ENCODE data around the gene TMEM72. TPM values are rescaled to one million over a fixed set of nuclear protein-coding genes. Genes with fewer than 3 reads are reported as not detected.

TMEM72 gene
- total RNA-seq, 2 donors from 2014 or later: 14.5 to 17.6 TPM

DNA sequence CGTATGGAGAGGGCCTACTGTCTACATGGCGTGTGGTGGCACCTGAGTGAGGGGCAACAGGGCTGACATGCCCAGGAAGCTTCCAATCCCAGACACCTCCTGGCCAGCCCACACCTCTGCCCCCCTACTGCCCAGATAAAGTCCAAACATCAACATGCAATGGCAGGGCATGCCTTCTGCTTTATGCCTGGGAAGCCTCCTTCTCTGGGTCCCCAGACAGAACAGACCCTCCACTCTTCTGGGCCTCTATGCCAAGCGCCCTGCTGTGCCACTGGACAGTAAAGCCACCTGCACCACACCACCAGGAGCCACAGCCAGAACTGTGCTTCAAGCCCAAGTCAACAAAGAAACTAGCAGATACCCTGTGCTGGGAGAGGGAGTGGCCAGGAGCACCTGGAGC lies 12.5 kb downstream of the TMEM72 start:
- no peaks in the 10 kb centered on the region for H3K27me3 ChIP-seq
- TF ChIP-seq, protein P1, sequence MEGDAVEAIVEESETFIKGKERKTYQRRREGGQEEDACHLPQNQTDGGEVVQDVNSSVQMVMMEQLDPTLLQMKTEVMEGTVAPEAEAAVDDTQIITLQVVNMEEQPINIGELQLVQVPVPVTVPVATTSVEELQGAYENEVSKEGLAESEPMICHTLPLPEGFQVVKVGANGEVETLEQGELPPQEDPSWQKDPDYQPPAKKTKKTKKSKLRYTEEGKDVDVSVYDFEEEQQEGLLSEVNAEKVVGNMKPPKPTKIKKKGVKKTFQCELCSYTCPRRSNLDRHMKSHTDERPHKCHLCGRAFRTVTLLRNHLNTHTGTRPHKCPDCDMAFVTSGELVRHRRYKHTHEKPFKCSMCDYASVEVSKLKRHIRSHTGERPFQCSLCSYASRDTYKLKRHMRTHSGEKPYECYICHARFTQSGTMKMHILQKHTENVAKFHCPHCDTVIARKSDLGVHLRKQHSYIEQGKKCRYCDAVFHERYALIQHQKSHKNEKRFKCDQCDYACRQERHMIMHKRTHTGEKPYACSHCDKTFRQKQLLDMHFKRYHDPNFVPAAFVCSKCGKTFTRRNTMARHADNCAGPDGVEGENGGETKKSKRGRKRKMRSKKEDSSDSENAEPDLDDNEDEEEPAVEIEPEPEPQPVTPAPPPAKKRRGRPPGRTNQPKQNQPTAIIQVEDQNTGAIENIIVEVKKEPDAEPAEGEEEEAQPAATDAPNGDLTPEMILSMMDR (IDR thresholded peaks at IDR 0.05): no peak
- no peak overlapping the region for H3K27ac ChIP-seq
- no peaks in the 10 kb centered on the region for H3K4me1 ChIP-seq
- intact Hi-C loops (cut with DNase I): no loop called here
- no peaks in the 10 kb centered on the region for H3K36me3 ChIP-seq
- H3K4me3 ChIP-seq: no peak overlapping the region
- no peaks in the 10 kb centered on the region for H3K9me3 ChIP-seq
- H3K9ac ChIP-seq (ENCODE audit: low read depth in 2 of 2, low read length in 2 of 2): no peak overlapping the region
- no peak for DNase-seq

DNA sequence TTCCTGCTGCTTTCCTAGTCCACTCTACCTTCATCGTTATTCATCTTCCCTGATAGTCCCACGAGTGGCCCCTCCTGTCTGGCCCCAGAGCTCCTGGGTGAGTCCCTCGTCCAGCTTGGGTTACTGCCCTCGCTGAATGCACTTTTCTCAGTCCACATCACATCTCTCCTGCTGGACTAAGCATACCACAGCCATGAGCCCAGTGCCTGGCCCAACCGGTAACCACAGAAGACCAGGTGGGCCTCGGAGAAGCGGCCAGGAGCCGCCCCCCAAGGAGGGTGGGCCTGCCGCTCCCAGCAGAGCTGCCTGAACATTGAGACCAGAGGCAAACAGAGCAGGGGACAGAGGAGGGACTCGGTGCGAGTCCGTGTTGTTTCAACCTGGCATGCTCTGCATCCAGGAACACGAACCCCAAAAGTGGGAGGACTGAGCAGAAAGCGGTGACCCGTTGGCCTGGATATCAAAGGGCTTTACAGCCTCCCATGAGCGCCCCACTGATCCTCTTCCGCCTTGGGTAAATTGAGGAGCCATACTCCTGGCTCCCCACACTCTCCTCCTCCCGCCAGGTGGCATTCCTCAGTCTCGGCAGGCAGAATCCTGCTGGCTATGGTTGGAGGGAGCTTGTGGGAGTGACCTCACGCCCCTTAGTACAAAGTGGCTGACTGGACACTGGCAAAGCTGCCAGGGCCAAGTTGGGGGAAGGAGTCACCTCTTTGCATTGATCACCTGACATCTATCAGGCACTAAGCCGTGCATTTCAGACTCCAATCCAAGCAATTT lies 13.3 kb downstream of the TMEM72 start:
- DNase-seq: no peak
- intact Hi-C loops (cut with DNase I): no loop called here
- Histone ChIP-seq H3K27me3 (no peaks in the 10 kb centered on the region), H3K27ac (no peak overlapping the region), H3K9ac (ENCODE audit: low read depth in 2 of 2, low read length in 2 of 2) (no peak overlapping the region), H3K36me3 (no peaks in the 10 kb centered on the region), H3K9me3 (no peaks in the 10 kb centered on the region), H3K4me3 (no peak overlapping the region), H3K4me1 (no peaks in the 10 kb centered on the region)
- TF ChIP-seq, protein P1 (IDR thresholded peaks at IDR 0.05): no peak

DNA sequence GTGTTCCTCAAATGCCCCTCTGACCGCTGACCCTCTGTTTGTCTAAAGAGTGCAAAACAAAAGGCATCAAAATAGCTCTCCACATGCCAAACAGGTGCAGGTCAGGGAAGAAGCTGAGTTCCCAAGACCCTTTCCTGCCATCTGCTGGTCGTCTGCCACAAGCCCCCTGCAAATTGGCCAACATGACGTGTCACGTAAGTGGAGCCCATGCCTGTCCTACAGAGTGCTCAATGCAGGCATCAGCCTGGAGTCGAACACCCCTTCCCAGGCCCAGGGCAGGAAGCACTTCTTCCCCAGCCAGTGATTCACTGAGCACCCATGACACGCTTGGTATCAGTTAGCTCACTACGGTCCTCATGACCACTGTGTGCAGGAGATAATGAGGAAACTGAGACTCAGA lies 14.1 kb downstream of the TMEM72 start:
- no peak overlapping the region for H3K4me3 ChIP-seq
- DNase-seq: no peak
- H3K36me3 ChIP-seq: no peaks in the 10 kb centered on the region
- H3K9me3 ChIP-seq: no peaks in the 10 kb centered on the region
- H3K9ac ChIP-seq (ENCODE audit: low read depth in 2 of 2, low read length in 2 of 2): no peak overlapping the region
- H3K4me1 ChIP-seq: no peaks in the 10 kb centered on the region
- no peak overlapping the region for H3K27ac ChIP-seq
- TF ChIP-seq, protein P1 (IDR thresholded peaks at IDR 0.05): no peak
- intact Hi-C loops (cut with DNase I): no loop called here
- no peaks in the 10 kb centered on the region for H3K27me3 ChIP-seq

DNA sequence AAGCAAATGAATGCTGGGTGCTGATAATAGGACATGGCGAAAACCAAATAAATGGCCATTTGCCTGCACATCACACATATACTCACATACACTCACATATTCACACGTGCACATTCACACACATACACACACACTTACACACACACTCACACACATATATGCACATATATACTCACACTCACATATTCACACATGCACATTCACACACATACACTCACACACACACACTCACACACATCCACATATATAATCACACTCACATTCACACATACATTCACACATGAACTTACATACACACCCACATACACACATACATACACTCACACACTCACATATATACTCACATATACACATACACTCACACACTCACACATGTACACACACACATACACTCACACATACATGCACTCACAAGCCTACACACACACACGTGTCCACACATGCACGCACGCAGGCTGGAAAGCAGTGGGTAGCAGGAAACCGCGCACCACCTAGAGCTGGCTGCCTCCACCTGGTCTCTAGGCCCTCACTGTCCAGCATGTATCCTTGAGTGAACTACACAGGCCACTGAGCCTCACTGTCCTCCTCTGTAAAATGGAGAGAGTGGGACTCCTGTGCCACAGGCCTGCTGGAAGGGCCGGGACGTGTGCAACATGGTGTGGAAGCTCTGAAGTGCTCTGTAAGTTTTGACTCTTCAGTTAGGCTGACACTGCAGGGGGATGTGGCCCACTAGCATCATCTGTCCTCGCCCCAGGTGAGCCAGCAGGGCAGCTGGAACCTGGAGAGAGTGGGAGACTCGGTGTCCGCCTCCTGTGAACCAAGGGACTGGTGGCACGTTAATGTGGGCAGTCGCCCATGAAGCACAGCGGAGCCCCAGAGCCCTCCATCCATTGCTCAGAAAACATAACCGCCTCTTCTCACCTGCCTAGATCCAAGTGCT lies 14.9 kb downstream of the TMEM72 start:
- intact Hi-C loops (cut with DNase I): no loop called here
- Histone ChIP-seq H3K4me1 (no peaks in the 10 kb centered on the region), H3K27me3 (no peaks in the 10 kb centered on the region), H3K27ac (no peak overlapping the region), H3K9me3 (no peaks in the 10 kb centered on the region), H3K4me3 (no peak overlapping the region), H3K36me3 (no peaks in the 10 kb centered on the region), H3K9ac (ENCODE audit: low read depth in 2 of 2, low read length in 2 of 2) (no peak overlapping the region)
- TF ChIP-seq, protein P1 (IDR thresholded peaks at IDR 0.05): no peak
- DNase-seq: no peak

DNA sequence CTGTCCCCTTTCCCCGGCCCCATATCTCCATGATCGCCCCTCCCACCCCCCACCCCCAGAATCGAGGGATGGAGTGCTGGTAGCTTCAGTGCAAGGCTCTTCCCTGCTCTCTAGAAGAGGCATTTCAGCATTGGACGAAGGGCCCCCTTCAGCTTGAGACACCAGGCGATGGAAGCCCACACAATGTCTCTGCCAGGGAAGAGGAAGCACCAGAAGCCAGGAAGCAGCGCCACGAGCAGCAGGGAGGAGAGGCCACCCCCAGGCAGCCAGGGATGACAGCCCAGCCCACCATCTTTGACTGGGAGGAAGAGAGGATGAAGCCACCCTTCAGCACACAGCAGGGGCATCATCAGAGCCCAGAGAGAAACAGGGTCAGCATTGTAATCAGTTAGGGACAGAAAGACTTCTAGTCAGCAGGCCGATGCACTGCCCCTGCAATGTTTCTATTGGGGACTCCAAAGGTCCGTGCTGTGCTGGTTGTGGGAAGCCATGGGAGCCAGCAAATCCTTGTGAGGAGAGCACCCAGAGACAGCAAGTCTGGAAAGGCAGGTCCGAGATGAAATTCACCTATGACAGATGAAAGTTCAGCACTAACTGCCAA lies 15.7 kb downstream of the TMEM72 start:
- Histone ChIP-seq H3K9ac (ENCODE audit: low read depth in 2 of 2, low read length in 2 of 2) (no peak overlapping the region), H3K9me3 (no peaks in the 10 kb centered on the region), H3K36me3 (no peaks in the 10 kb centered on the region), H3K27me3 (no peaks in the 10 kb centered on the region), H3K4me1 (no peaks in the 10 kb centered on the region), H3K4me3 (no peak overlapping the region), H3K27ac (no peak overlapping the region)
- DNase-seq: no peak
- intact Hi-C loops (cut with DNase I): no loop called here
- TF ChIP-seq, protein P1 (IDR thresholded peaks at IDR 0.05): no peak
